HCEC 1CT (cell line): ENCODE measurements around the gene PTPN20.

Source experiments
- DNase-seq: peaks from one replicate; pipeline ENCODE4 v3.0.0-alpha.2; 2017

Gene PTPN20

GRCh38 chr10:47022311-47023131, 111.3 kb downstream of the PTPN20 start:
- no peak for DNase-seq

- no peak for DNase-seq
Observed at GRCh38 chr10:47023237-47024045, 112.2 kb downstream of the PTPN20 start.

- DNase-seq = no peak
Observed at GRCh38 chr10:47024046-47024322, 112.8 kb downstream of the PTPN20 start.

- peak; percentile 31 for DNase-seq
Observed at GRCh38 chr10:47024399-47025252, 113.4 kb downstream of the PTPN20 start.

GRCh38 chr10:47025253-47025539, 114.0 kb downstream of the PTPN20 start:
- no peak for DNase-seq

- DNase-seq = no peak
Observed at GRCh38 chr10:47025540-47026300, 114.5 kb downstream of the PTPN20 start.

GRCh38 chr10:47026301-47027107, 115.3 kb downstream of the PTPN20 start:
- DNase-seq = no peak

- no peak for DNase-seq
Observed at GRCh38 chr10:47027108-47027783, 116.0 kb downstream of the PTPN20 start.

GRCh38 chr10:47027784-47028260, 116.6 kb downstream of the PTPN20 start:
- no peak for DNase-seq

- DNase-seq = no peak
Observed at GRCh38 chr10:47028466-47028865, 117.2 kb downstream of the PTPN20 start.

GRCh38 chr10:47029181-47030009, 118.2 kb downstream of the PTPN20 start:
- DNase-seq = no peak

- DNase-seq = no peak
Observed at GRCh38 chr10:47030191-47030703, 119.0 kb downstream of the PTPN20 start.

- DNase-seq = no peak
Observed at GRCh38 chr10:47031211-47031900, 120.1 kb downstream of the PTPN20 start.

GRCh38 chr10:47031901-47032465, 120.8 kb downstream of the PTPN20 start:
- DNase-seq = no peak

GRCh38 chr10:47033081-47033480, 121.9 kb downstream of the PTPN20 start:
- no peak for DNase-seq

- DNase-seq = no peak
Observed at GRCh38 chr10:47033541-47034270, 122.5 kb downstream of the PTPN20 start.

GRCh38 chr10:47034441-47035051, 123.3 kb downstream of the PTPN20 start:
- DNase-seq = no peak
